HG03342 (cell line): ENCODE data around the gene PFKFB3.
"Not testable (repeated sequence)": the region's sequence is repeated elsewhere in the genome, so short reads cannot be mapped to it uniquely, and the experiment has no call there.

ENCODE experiments used
- ATAC-seq: cut with Tn5 transposase; IDR thresholded peaks from one replicate; pipeline ENCODE4 v1.9.1; 2021; ENCODE audit warnings: mild to moderate bottlenecking, moderate library complexity; ENCODE audit not compliant: unreplicated experiment

Gene PFKFB3

GRCh38 chr10:6233725-6234277 lies 31.1 kb downstream of the PFKFB3 start:
- ATAC-seq: no peak

GRCh38 chr10:6234371-6234770 lies 31.6 kb downstream of the PFKFB3 start:
- no peak for ATAC-seq

GRCh38 chr10:6236349-6237198 lies 33.8 kb downstream of the PFKFB3 start:
- no peak for ATAC-seq

GRCh38 chr10:6237199-6237530 lies 34.4 kb downstream of the PFKFB3 start:
- no peak for ATAC-seq

GRCh38 chr10:6238587-6239212 lies 36.0 kb downstream of the PFKFB3 start:
- not testable (repeated sequence) for ATAC-seq

- no peak for ATAC-seq
Measured at GRCh38 chr10:6239213-6239991, 36.7 kb downstream of the PFKFB3 start.

GRCh38 chr10:6240254-6240653 lies 37.5 kb downstream of the PFKFB3 start:
- ATAC-seq: no peak

- ATAC-seq: no peak
Measured at GRCh38 chr10:6242089-6242488, 39.4 kb downstream of the PFKFB3 start.

GRCh38 chr10:6244510-6244909 lies 41.8 kb downstream of the PFKFB3 start:
- ATAC-seq: no peak

GRCh38 chr10:6247041-6247712 lies 44.4 kb downstream of the PFKFB3 start:
- ATAC-seq: no peak

- not testable (repeated sequence) for ATAC-seq
Measured at GRCh38 chr10:6248908-6249307, 46.2 kb downstream of the PFKFB3 start.

- no peak for ATAC-seq
Measured at GRCh38 chr10:6249698-6250097, 47.0 kb downstream of the PFKFB3 start.

- no peak for ATAC-seq
Measured at GRCh38 chr10:6250745-6251144, 48.0 kb downstream of the PFKFB3 start.

- no peak for ATAC-seq
Measured at GRCh38 chr10:6254201-6254600, 51.5 kb downstream of the PFKFB3 start.

- no peak for ATAC-seq
Measured at GRCh38 chr10:6255548-6256061, 52.9 kb downstream of the PFKFB3 start.

- ATAC-seq: no peak
Measured at GRCh38 chr10:6256439-6256838, 53.7 kb downstream of the PFKFB3 start.

GRCh38 chr10:6259153-6259552 lies 56.4 kb downstream of the PFKFB3 start:
- no peak for ATAC-seq

GRCh38 chr10:6260843-6261242 lies 58.1 kb downstream of the PFKFB3 start:
- ATAC-seq: no peak

GRCh38 chr10:6267941-6268340 lies 65.2 kb downstream of the PFKFB3 start:
- no peak for ATAC-seq

- no peak for ATAC-seq
Measured at GRCh38 chr10:6269432-6269831, 66.7 kb downstream of the PFKFB3 start.
